HG03139 (cell line): Measurements from ENCODE around the gene LMF2.
"Not testable (repeated sequence)": the region's sequence is repeated elsewhere in the genome, so short reads cannot be mapped to it uniquely, and the experiment has no call there.

Experiments used
- ATAC-seq: cut with Tn5 transposase; IDR thresholded peaks from one replicate; pipeline ENCODE4 v1.9.1; 2021; ENCODE audit not compliant: unreplicated experiment

LMF2 gene

DNA sequence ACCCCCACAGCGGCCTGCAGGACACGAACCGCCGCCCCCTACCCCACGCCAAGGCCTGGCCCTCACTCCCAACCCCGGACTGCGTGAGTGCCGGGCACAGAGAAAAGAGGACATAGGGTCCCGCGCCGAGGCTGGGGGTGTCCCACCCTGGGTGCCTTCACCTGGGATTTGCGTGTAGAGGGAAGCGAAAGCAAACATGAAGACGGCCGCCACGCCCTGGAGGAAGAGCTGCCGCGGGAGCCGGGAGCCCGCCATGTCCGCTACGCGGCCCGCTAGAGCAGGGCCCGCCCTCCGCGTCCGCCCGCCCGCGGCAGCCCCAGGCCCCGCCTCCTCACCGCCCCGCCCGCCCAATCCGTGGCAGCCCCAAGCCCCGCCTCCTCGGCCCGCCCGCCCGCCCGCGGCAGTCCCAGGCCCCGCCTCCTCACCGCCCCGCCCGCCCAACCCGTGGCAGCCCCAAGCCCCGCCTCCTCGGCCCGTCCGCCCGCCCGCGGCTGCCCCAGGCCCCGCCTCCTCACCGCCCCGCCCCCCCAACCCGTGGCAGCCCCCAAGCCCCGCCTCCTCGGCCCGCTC is at the start of gene LMF2:
Gene LMF2, minus strand, starts transcription at position 282 of the 570 bp plus-strand sequence. Its CDS starts 27 bp downstream, at position 255.
- ATAC-seq = peak; percentile 44

DNA sequence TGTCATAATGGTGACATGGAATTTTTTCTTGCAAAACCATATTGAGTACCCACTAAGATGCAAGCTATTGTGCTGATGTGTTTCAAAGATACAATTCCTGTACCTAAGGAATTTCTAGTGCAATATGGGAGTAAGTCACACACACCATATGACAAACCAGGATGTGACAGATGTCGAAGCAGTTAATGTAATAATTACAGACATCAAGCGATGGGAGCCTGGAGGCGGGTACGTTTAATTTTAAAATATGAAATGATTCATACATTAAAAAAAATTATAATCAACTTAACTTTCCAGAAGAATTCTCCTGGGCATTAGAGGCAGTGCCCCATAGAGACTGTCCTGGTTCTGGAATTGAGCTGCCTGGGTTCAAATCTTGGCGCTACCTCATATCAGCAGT is 49.2 kb upstream of the LMF2 start:
- no peak for ATAC-seq

GRCh38 chr22:50553310-50553709 is 45.8 kb upstream of the LMF2 start:
- ATAC-seq = no peak

- no peak for ATAC-seq
Measured at GRCh38 chr22:50551160-50551752, 43.8 kb upstream of the LMF2 start.

- ATAC-seq = no peak
Measured at GRCh38 chr22:50550395-50550794, 42.9 kb upstream of the LMF2 start.

GRCh38 chr22:50548921-50549790 is 41.7 kb upstream of the LMF2 start:
- ATAC-seq = no peak

- no peak for ATAC-seq
Measured at GRCh38 chr22:50548040-50548920, 40.8 kb upstream of the LMF2 start.

DNA sequence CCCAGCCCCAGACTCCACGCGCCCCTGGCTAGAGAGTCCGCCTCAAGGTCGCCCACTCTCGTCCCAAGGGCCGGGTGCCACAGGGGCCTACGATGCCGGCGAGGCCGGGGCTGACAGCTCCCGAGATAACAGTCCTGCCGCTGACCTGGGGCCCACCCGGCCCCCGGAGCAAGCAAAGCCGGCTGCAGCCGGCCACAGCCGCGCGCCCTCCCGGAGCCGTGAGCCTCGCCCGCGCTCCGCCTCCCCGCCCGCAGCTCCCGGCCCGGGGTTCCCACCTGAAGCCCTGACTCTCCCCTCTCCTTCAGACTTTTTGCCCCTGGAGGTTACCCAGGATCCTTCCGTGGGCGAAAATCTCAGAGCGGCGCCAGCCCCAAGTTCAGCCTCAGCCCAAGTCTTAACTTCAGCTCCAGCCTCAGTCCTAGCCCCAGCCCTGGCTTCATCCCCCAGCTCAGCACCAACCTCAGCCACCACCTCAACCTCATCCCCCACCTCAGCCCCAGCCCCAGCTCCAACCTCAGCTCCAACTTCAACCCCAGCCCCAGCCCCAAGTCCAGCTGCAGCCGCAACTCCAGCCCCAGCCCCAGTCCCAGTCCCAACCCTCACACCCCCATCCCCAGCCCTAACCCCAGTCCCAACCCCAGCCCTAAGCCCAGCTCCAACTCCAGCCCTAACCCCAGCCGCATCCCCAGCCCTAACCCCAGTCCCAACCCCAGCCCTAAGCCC is 39.9 kb upstream of the LMF2 start:
- no peak for ATAC-seq

DNA sequence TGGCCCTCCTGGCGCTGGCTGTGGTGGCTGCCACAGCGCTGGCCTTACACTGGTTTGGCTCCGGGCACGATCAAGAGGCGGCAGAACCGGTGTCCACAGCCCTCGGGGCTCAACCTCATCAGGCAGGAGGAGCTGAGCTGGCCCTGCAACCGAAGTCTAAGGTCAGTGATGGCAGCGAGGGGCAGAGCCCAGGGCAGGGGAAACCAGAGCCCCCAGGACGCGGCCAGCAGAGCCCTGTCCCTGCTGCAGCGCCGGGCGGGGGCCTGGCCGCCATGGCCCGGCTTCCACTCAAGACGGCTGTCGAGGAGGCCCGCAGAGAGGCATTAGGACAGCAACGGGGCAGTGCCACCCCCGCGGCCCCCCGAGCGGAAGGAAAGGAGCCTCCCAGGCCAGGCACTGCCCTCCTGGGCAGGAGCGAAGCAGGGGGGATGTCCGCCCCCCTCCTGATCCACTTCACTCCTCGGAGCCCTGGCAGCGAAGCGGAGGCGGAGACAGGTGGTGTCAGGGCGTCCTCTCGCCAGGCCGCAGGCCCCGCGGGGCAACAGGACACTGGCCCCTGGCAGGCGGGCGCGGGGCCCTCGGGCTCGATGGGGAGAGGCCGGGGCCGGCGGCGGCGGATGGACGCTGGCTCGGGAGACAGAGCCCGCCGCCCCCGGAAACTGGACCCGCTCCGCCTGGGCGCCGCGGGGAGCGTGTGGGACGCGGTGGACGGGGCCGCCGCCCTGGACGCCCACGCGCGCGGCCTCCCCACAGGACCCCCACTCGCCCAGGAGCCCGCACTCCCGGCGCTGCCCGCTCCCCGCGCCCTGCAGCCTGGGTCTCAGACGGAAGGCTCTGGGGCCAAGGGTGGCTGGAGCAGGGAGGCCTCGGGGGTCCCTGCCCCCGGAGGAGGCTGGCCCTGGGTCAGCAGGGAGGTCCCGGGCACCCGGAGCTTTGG is 39.1 kb upstream of the LMF2 start:
- no peak for ATAC-seq

DNA sequence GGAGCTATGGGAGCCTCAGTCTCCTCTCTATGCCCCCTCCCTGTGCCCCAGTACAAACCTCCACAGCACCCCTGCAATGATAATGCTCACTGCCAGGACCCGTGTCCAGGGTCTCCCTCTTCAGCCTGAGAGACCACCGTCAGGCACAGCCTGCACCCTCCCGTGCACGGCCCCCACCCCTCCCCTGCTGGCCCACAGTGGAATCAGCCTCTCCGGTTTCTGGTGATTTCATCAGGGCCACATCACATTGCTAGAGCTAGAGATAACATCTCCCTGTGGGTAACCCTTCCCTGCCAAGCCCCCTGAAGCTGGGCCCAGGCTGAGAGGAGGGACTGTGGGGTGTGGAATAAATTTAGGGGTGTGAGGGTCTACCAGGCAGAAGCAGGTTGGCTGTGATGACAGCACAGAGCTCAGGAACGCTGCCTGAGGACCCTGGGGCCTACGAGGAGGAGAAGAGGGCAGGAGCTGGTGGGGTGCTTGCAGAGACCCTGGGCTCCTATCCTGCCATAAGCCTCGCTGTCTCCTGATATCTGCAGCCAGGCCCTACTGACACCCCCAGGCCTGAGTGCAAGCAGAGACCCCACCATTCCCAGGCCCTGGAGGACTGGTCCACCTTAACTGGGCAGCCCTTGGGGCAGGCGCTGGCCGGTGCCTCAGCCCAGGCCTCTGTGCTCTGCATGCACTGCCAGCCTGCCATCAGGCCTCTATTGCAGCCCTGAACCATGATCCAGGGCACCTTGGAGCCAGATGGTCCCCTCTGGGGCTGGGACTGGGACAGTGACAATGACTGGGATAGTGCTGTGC is 38.2 kb upstream of the LMF2 start, which contains the start of gene KLHDC7B:
Gene KLHDC7B, plus strand, starts transcription at position 378 of the 804 bp plus-strand sequence. Its CDS starts 345 bp downstream, at position 723.
- no peak for ATAC-seq

GRCh38 chr22:50544746-50545253 is 37.3 kb upstream of the LMF2 start:
- ATAC-seq = no peak

DNA sequence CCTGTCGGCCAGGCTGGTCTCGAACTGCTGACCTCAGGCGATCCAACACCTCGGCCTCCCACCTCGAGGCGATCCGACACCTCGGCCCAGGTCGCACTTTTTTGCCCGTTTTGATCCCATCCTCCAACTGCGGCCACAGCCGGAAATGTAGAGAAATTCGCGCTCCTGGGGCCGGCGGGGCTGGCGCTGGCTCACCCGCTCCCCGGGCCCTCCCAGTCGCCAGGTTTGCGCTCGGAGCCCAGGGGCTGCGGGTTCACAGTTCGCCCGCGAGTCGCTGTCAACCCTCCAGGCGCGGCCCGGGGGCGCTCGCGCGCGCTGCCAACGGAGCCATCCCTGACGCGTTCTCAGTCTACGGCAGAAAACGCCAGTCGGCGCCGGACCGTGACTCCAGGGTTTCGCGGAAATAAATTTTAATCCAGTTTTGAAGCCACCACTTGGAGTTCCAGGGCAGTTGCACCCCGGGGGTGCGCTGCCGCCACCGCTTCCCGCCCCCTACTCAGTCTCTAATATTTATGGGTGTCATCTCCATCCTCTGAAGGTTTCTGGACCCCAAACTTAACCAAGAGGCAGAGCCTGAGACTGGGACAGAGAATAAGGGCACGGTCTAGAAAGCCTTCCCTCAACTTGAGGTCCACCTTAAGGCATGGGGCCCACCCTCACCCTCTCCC is 36.7 kb upstream of the LMF2 start:
- no peak for ATAC-seq

DNA sequence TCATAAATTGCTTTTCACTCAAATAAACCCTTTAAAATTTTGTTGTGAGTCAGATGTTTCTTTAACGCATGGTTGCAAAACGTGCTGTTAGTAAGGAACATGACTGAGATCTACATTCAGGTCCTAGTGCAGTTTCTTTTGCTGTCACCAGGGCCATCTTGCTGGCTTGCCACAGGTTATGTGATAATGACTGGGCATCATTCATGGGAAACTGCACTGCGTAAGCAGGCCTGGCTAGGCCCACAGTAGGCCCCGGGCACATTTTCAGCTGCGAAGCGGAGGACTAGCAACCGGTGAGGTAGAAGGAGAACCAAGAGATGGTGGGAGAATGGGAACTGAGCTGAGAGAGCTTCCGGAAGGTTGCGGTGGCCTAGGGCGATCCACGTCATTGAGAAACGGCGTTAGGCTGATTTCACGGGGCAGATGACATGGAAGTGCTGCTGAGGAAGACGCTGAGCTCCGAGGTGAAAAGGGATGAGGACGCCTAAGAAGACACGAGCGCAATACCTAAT is 35.0 kb upstream of the LMF2 start:
- ATAC-seq = no peak

DNA sequence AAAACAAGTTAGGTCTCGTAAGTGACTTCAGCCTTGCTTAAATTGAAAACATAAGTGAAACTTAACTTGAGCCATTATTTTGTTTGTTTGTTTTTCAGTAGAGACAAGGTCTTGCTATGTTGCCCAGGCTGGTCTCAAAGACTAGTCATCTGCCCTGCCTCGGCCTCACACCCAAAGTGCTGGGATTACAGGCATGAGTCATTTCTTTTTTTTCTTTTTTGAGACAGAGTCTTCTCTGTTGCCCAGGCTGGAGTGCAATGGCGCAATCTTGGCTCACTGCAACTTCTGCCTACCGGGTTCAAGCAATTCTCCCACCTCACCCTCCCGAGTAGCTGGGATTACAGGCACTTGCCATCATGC is 34.1 kb upstream of the LMF2 start:
- ATAC-seq = not testable (repeated sequence)

GRCh38 chr22:50540381-50540780 is 32.9 kb upstream of the LMF2 start:
- ATAC-seq = no peak

- no peak for ATAC-seq
Measured at GRCh38 chr22:50537765-50538164, 30.3 kb upstream of the LMF2 start.

GRCh38 chr22:50536226-50536625 is 28.7 kb upstream of the LMF2 start:
- ATAC-seq = no peak

GRCh38 chr22:50535113-50535512 is 27.6 kb upstream of the LMF2 start:
- no peak for ATAC-seq
